K562 (cell line): ENCODE results near the gene PARD3B. TPM values are rescaled to one million over a fixed set of nuclear protein-coding genes. Genes with fewer than 3 reads are reported as not detected.

ENCODE experiments used
- ATAC-seq: fragments of 200-7000 bp; cut with Tn5 transposase; 3 replicates; pipeline ENCODE4 v1.9.1; 2020; ENCODE audit warnings: moderate library complexity
- BruUV-seq: library from RNA; stranded (reverse); fragments of 400-500 nt; replicated peaks from 2 replicates; lab custom pipeline; 2021; lab: Mats Ljungman, UMichigan
- CTCF ChIA-PET: fragments of 300-600 bp; formaldehyde crosslinking; extraction: SDS; loops from one replicate; lab custom pipeline; 2021; ENCODE audit warnings: low intra/inter-chr PET ratio; lab: Yijun Ruan, JAX
- POLR2A ChIA-PET: fragments of 300-600, 350-650 bp; sonication (Branson Sonifier 250); formaldehyde crosslinking; extraction: SDS; loops from one replicate; lab custom pipeline; 2021; ENCODE audit warnings: antibody characterized with exemption, inconsistent platforms; lab: Yijun Ruan, JAX
- DNase-seq, 4 experiments: peaks; one replicate each; pipeline versions ENCODE4 v3.0.0 to v3.0.0-alpha.2; 2011 to 2018; ENCODE audit warnings: low spot score in 3 of 4, mixed read lengths in 3 of 4; ENCODE audit errors: extremely low read depth in 1 of 4
- FAIRE-seq: peaks from 2 replicates; lab custom pipeline; 2011; peaks lifted over from hg19 to GRCh38; lab: Jason Lieb, UNC
- H2AFZ ChIP-seq: 2 replicates; pipeline ENCODE4 v1.6.0; 2011; ENCODE audit warnings: low read depth, low read length, control low read depth, inconsistent platforms
- H3K27ac ChIP-seq: fragments of 200-600 bp; 3 replicates; pipeline ENCODE4 v1.8.0; 2011; ENCODE audit warnings: low read depth, mild to moderate bottlenecking, control low read depth, inconsistent platforms, low read length, moderate library complexity, mixed read lengths; ENCODE audit errors: extremely low read depth
- H3K27me3 ChIP-seq, 2 experiments: fragments of 300-600 bp in 1 of 2; 2 replicates in 1 of 2; 3 replicates in 1 of 2; pipeline versions ENCODE4 v1.6.0 to v1.8.0; 2011; ENCODE audit warnings: inconsistent platforms in 2 of 2, low read length in 2 of 2, mild to moderate bottlenecking in 1 of 2, mixed read lengths in 1 of 2, moderate library complexity in 1 of 2; ENCODE audit not compliant: control insufficient read depth in 2 of 2, insufficient read depth in 2 of 2
- H3K36me3 ChIP-seq: fragments of 300-600 bp; 3 replicates; pipeline ENCODE4 v1.8.0; 2011; ENCODE audit warnings: mild to moderate bottlenecking, low read length, inconsistent platforms; ENCODE audit not compliant: control insufficient read depth, insufficient read depth
- H3K4me1 ChIP-seq, 2 experiments: fragments of 200-600 bp in 1 of 2; replicated peaks in 1 of 2; 2 replicates in 1 of 2; 3 replicates in 1 of 2; pipeline versions ENCODE4 v1.5.1 to v1.8.0; 2011; ENCODE audit warnings: inconsistent platforms in 2 of 2, low read length in 2 of 2, mild to moderate bottlenecking in 1 of 2, mixed read lengths in 1 of 2, moderate library complexity in 1 of 2; ENCODE audit not compliant: control insufficient read depth in 2 of 2, insufficient read depth in 2 of 2
- H3K4me2 ChIP-seq: 2 replicates; pipeline ENCODE4 v1.6.1; 2011; ENCODE audit warnings: low read length, control low read depth, inconsistent platforms, mixed read lengths; ENCODE audit not compliant: insufficient read depth
- H3K4me3 ChIP-seq: fragments of 200-600 bp; sonication (generic), shearing (Covaris generic); 2 replicates; pipeline ENCODE4 v1.5.1; 2016; ENCODE audit warnings: control low read depth, inconsistent platforms
- H3K79me2 ChIP-seq: fragments of 200-600 bp; 3 replicates; pipeline ENCODE4 v1.8.0; 2011; ENCODE audit warnings: low read length, inconsistent platforms; ENCODE audit not compliant: control insufficient read depth, insufficient read depth
- H3K9ac ChIP-seq, 2 experiments: 2 replicates each; pipeline versions ENCODE4 v1.6.0 to v1.6.1; 2011; ENCODE audit warnings: low read depth in 2 of 2, low read length in 2 of 2, control low read depth in 1 of 2, inconsistent platforms in 1 of 2, mild to moderate bottlenecking in 1 of 2, mixed read lengths in 1 of 2; ENCODE audit not compliant: insufficient read depth in 1 of 2
- H3K9me1 ChIP-seq: one replicate; pipeline ENCODE4 v1.6.0; 2011; ENCODE audit warnings: inconsistent platforms, mild to moderate bottlenecking, low read length, moderate library complexity; ENCODE audit not compliant: control insufficient read depth, insufficient read depth
- H3K9me3 ChIP-seq: replicated peaks from 2 replicates; pipeline ENCODE4 v1.5.1; 2011; ENCODE audit warnings: low read depth, low read length, inconsistent platforms; ENCODE audit not compliant: control insufficient read depth, insufficient read depth
- H4K20me1 ChIP-seq: replicated peaks from 2 replicates; pipeline ENCODE4 v1.6.1; 2011; ENCODE audit warnings: low read length, inconsistent platforms, mixed read lengths; ENCODE audit not compliant: control insufficient read depth, insufficient read depth
- CHD2 ChIP-seq: IDR thresholded peaks from 2 replicates; pipeline ENCODE4 v1.6.1; 2011; ENCODE audit warnings: low read depth, low read length
- ESRRB ChIP-seq: fragments of 250-450 bp; sonication (Bioruptor Pico); IDR thresholded peaks from 2 replicates; pipeline ENCODE4 v1.5.0; 2020; ENCODE audit warnings: mild to moderate bottlenecking, moderate library complexity, borderline replicate concordance
- ETV1 ChIP-seq: fragments of 450-650 bp; conservative IDR thresholded peaks from 2 replicates; pipeline ENCODE4 v1.6.1; 2016; ENCODE audit warnings: missing genetic modification characterization, control low read depth, low read depth, missing compliant biosample characterization
- FIP1L1 ChIP-seq: fragments of 200-400 bp; formaldehyde crosslinking; IDR thresholded peaks from 2 replicates; pipeline ENCODE4 v1.6.1; 2018; ENCODE audit warnings: mild to moderate bottlenecking, low read depth, low read length; ENCODE audit not compliant: poor library complexity, severe bottlenecking
- HMBOX1 ChIP-seq: sonication (generic); IDR thresholded peaks from 2 replicates; pipeline ENCODE4 v1.6.1; 2016
- HMG20B ChIP-seq: fragments of 250-450 bp; sonication (Bioruptor Pico); IDR thresholded peaks from 2 replicates; pipeline ENCODE4 v1.5.0; 2021; ENCODE audit warnings: mild to moderate bottlenecking
- ID3 ChIP-seq, 2 experiments: fragments of 250-450 bp in 1 of 2; fragments of 450-650 bp in 1 of 2; sonication (Bioruptor Pico) in 1 of 2; IDR thresholded peaks; 2 replicates each; pipeline versions ENCODE4 v1.6.1 to v1.8.0; 2016 to 2021; ENCODE audit warnings: mild to moderate bottlenecking in 2 of 2, moderate library complexity in 2 of 2, missing compliant biosample characterization in 1 of 2, missing genetic modification characterization in 1 of 2
- NCOA6 ChIP-seq: fragments of 450-650 bp; IDR thresholded peaks from 2 replicates; pipeline ENCODE4 v1.6.1; 2017; ENCODE audit warnings: mild to moderate bottlenecking
- RBM25 ChIP-seq: fragments of 200-400 bp; formaldehyde crosslinking; IDR thresholded peaks from 2 replicates; pipeline ENCODE4 v1.6.1; 2018; ENCODE audit warnings: low read length, low read depth, moderate library complexity; ENCODE audit not compliant: severe bottlenecking
- SIN3A ChIP-seq, 2 experiments: fragments of 150-350 bp in 1 of 2; IDR thresholded peaks; 2 replicates each; pipeline ENCODE4 v1.6.1; 2011 to 2016; ENCODE audit warnings: borderline replicate concordance in 2 of 2, low read depth in 2 of 2, low read length in 2 of 2, mild to moderate bottlenecking in 2 of 2, moderate library complexity in 2 of 2; ENCODE audit not compliant: control insufficient read depth in 1 of 2
- SMARCA4 ChIP-seq: fragments of 450-650 bp; IDR thresholded peaks from 2 replicates; pipeline ENCODE4 v1.6.1; 2016
- STAT5B ChIP-seq: fragments of 250-450 bp; sonication (Bioruptor Pico); IDR thresholded peaks from 2 replicates; pipeline ENCODE4 v1.8.0; 2021; ENCODE audit warnings: mild to moderate bottlenecking, inconsistent platforms
- STAT6 ChIP-seq: sonication (generic); formaldehyde crosslinking; IDR thresholded peaks from 2 replicates; pipeline ENCODE4 v1.8.1; 2023; ENCODE audit warnings: mild to moderate bottlenecking, missing genetic modification reagents
- TAF9B ChIP-seq: fragments of 450-650 bp; IDR thresholded peaks from 2 replicates; pipeline ENCODE4 v1.6.1; 2018; ENCODE audit warnings: mild to moderate bottlenecking; ENCODE audit not compliant: partially characterized antibody
- ZBTB17 ChIP-seq: fragments of 450-650 bp; formaldehyde crosslinking; IDR thresholded peaks from 2 replicates; pipeline ENCODE4 v1.4.0; 2020; ENCODE audit warnings: mild to moderate bottlenecking
- ZNF395 ChIP-seq: fragments of 200-800 bp; sonication (Bioruptor generic); IDR thresholded peaks from 2 replicates; pipeline ENCODE4 v1.6.1; 2017; ENCODE audit warnings: missing genetic modification characterization, missing compliant biosample characterization
- ZNF408 ChIP-seq: fragments of 250-450 bp; sonication (Bioruptor Pico); IDR thresholded peaks from 2 replicates; pipeline ENCODE4 v1.4.0; 2020; ENCODE audit warnings: low read depth, mild to moderate bottlenecking, moderate library complexity
- ZNF79 ChIP-seq: fragments of 250-450 bp; sonication (Bioruptor Pico); IDR thresholded peaks from 2 replicates; pipeline ENCODE4 v1.4.0; 2020; ENCODE audit warnings: low read depth, mild to moderate bottlenecking, moderate library complexity
- WGBS: fragments of 100-300 bp; shearing (Covaris generic); methylation state at CpG from one replicate; pipeline ENCODE4 v1.1.6; 2016; ENCODE audit warnings: low coverage, mixed read lengths; ENCODE audit not compliant: insufficient coverage; ENCODE audit errors: missing lambda C conversion rate; 5-methylcytosine and 5-hydroxymethylcytosine counted together
- in situ Hi-C: fragments of 300-500 bp; cut with MboI; formaldehyde crosslinking; loops from 4 replicates; pipeline ENCODE4 v1.15.0; 2018; ENCODE audit warnings: inconsistent platforms, mixed read lengths
- intact Hi-C: fragments of 100-400 bp; cut with micrococcal nuclease; formaldehyde crosslinking; loops from 2 replicates; pipeline ENCODE4 v1.14.2; 2022
- polyA plus RNA-seq, 8 experiments: library from polyadenylated mRNA; depleted of rRNA in 4 of 8; stranded (reverse) in 5 of 8; unstranded in 3 of 8; fragments of >200 nt; fragmentation: Nextera tagmentation in 2 of 8; fragmentation: Illumina TruSeq in 1 of 8; extraction: Ambion mirVana in 2 of 8; extraction: Trizol in 1 of 8; gene quantifications; 2 replicates each; pipeline versions ENCODE4 v1.2.1 to v1.2.3, GENCODE V29; 2011 to 2014; ENCODE audit warnings: inconsistent platforms in 1 of 8, missing spikeins in 1 of 8
- total RNA-seq, 7 experiments: library from RNA; depleted of rRNA in 6 of 7; stranded (reverse); fragments of >200 nt in 6 of 7; fragmentation: Illumina TruSeq in 2 of 7; extraction: Trizol in 2 of 7; gene quantifications; 2 replicates each; pipeline versions ENCODE4 v1.2.1 to v1.2.3, GENCODE V29; 2011 to 2021; ENCODE audit warnings: low replicate concordance in 1 of 7

Gene PARD3B
- total and polyA plus RNA-seq, 9 of the 15 experiments (the other 6 are each of a cell fraction or from before 2014, with no cell fraction given) = 0.15 to 3.0 (median 1.1) TPM

- Histone ChIP-seq H3K27me3 (no peaks in the 10 kb centered on the region), H3K4me2 (no peak overlapping the region), H3K9me1 (no peaks in the 10 kb centered on the region), H3K36me3 (no peaks in the 10 kb centered on the region), H4K20me1 (no peaks in the 10 kb centered on the region), H3K4me1 (no peaks in the 10 kb centered on the region), H3K79me2 (no peaks in the 10 kb centered on the region), H3K9me3 (no peaks in the 10 kb centered on the region), H3K9ac (no peak overlapping the region), H3K4me3 (no peak overlapping the region), H3K27ac (no peak overlapping the region), H2AFZ (no peak overlapping the region)
- FAIRE-seq (no peak), ATAC-seq (no peak), DNase-seq (no peak)
- intact Hi-C loops (no loop called here), in situ Hi-C loops (no loop called here)
- ChIA-PET POLR2A (no interaction called here), CTCF (no interaction called here)
- no TSS peak for BruUV-seq
- no peak for TF ChIP-seq STAT5B (CRISPR knock-in tag)
- no peak for TF ChIP-seq HMBOX1
- no peak for TF ChIP-seq RBM25
- TF ChIP-seq ETV1 (tag) = no peak
- TF ChIP-seq ZNF395 (CRISPR knock-in tag) = no peak
- no peak for TF ChIP-seq ESRRB (CRISPR knock-in tag)
- TF ChIP-seq ZNF408 = no peak
- no peak for TF ChIP-seq SMARCA4
- TF ChIP-seq CHD2 = no peak
- TF ChIP-seq TAF9B = no peak
- TF ChIP-seq ZBTB17 (CRISPR knock-in tag) = no peak
- no peak for TF ChIP-seq STAT6 (CRISPR knock-in tag)
- no peak for TF ChIP-seq ID3 (CRISPR knock-in tag; IDR thresholded peaks at IDR 0.05)
- TF ChIP-seq ID3 (tag; IDR thresholded peaks at IDR 0.05) = no peak
- TF ChIP-seq SIN3A (IDR thresholded peaks at IDR 0.05; ENCODE audit: borderline replicate concordance in 2 of 2, control insufficient read depth in 1 of 2, low read depth in 2 of 2, low read length in 2 of 2) = no peak
- TF ChIP-seq ZNF79 (CRISPR knock-in tag) = no peak
- no peak for TF ChIP-seq NCOA6
- TF ChIP-seq HMG20B (CRISPR knock-in tag) = no peak
- no peak for TF ChIP-seq FIP1L1
- WGBS = 0% methylated on average over 1 of the region's 1 CpG
Measured at GRCh38 chr2:204664708-204665121, 119.4 kb downstream of the PARD3B start.
